Kidney (tissue), 14 donors: ENCODE results near the gene RASA3. TPM values are rescaled to one million over a fixed set of nuclear protein-coding genes. Genes with fewer than 3 reads are reported as not detected.
A peak's percentile ranks its signal among the peaks of the same experiment; 100 is the strongest.

Experiments used
- DNase-seq, 5 donors: peaks; one replicate each; pipeline ENCODE4 v3.0.0-alpha.2; 2013 to 2020
- FAIRE-seq: peaks from 2 replicates; lab custom pipeline; 2012; peaks lifted over from hg19 to GRCh38; lab: Jason Lieb, UNC
- H3K27ac ChIP-seq, 2 donors: one replicate each; pipeline ENCODE4 v1.7.0; 2013; ENCODE audit warnings: low read depth in 2 of 2, low read length in 2 of 2, inconsistent platforms in 1 of 2
- H3K27me3 ChIP-seq: one replicate; pipeline ENCODE4 v1.7.1; 2013; ENCODE audit warnings: low read length, inconsistent platforms; ENCODE audit not compliant: control insufficient read depth, insufficient read depth
- H3K36me3 ChIP-seq, 3 donors: one replicate each; pipeline versions ENCODE4 v1.7.0 to v1.7.1; 2013; ENCODE audit warnings: low read length in 3 of 3, control low read depth in 1 of 3, inconsistent platforms in 1 of 3; ENCODE audit not compliant: insufficient read depth in 3 of 3, control insufficient read depth in 2 of 3
- H3K4me1 ChIP-seq, 3 donors: one replicate each; pipeline versions ENCODE4 v1.7.0 to v1.7.1; 2013; ENCODE audit warnings: low read length in 3 of 3, inconsistent platforms in 1 of 3, low read depth in 1 of 3; ENCODE audit not compliant: control insufficient read depth in 2 of 3, insufficient read depth in 2 of 3
- H3K4me3 ChIP-seq, 3 donors: one replicate each; pipeline versions ENCODE4 v1.7.0 to v1.8.1; 2013; ENCODE audit warnings: low read length in 3 of 3, control low read depth in 1 of 3, inconsistent platforms in 1 of 3
- H3K9ac ChIP-seq, 3 donors: one replicate each; pipeline versions ENCODE4 v1.7.0 to v1.7.1; 2013; ENCODE audit warnings: low read length in 3 of 3, control low read depth in 1 of 3, inconsistent platforms in 1 of 3
- H3K9me3 ChIP-seq, 3 donors: one replicate each; pipeline versions ENCODE4 v1.7.0 to v1.7.1; 2013; ENCODE audit warnings: low read length in 3 of 3, control low read depth in 1 of 3, inconsistent platforms in 1 of 3; ENCODE audit not compliant: control insufficient read depth in 2 of 3, insufficient read depth in 1 of 3
- CTCF ChIP-seq: IDR thresholded peaks from 3 replicates; pipeline ENCODE4 v1.5.1; 2012; ENCODE audit warnings: mild to moderate bottlenecking, moderate library complexity, borderline replicate concordance; ENCODE audit not compliant: insufficient read depth; ENCODE audit errors: extremely low read depth
- intact Hi-C: fragments of 100-400 bp; cut with DNase I; formaldehyde crosslinking; loops from one replicate; pipeline ENCODE4 v1.11.1; 2022
- polyA plus RNA-seq: library from polyadenylated mRNA; stranded (reverse); fragments of 350-450 nt; fragmentation: Illumina TruSeq; extraction: RNeasy Lipid Tissue Mini Kit (QIAGEN cat#74804); gene quantifications from one replicate; pipeline ENCODE4 v1.2.3, GENCODE V29; 2014; ENCODE audit warnings: low read depth, low replicate concordance; ENCODE audit not compliant: insufficient read depth
- total RNA-seq: library from RNA; stranded (reverse); fragmentation: NEBNext Ultra II Directional; extraction: Animal tissue kit (Norgen Biotek cat#: 25700); gene quantifications from one replicate; pipeline ENCODE4 v1.2.1, GENCODE V29; 2021
- donor health status: control.
- donor health status: control.
- donor health status: control.
- donor health status: control.
- donor health status: control.
- donor health status: DM: yes; HTN: yes; CAD: no.
- donor health status: Normal renal cell carcinoma (clear cell type).

Gene RASA3
- total and polyA plus RNA-seq, 2 donors from 2014 or later, result 4.2 to 28.8 TPM

- intact Hi-C loops, result no loop called here
- Histone ChIP-seq H3K27me3 (no peaks in the 10 kb centered on the region), H3K9me3 (no peaks in the 10 kb centered on the region), H3K36me3 (no peaks in the 10 kb centered on the region), H3K27ac (no peak overlapping the region), H3K4me1 (peaks cover 3 to 27% (median 19%) of the 10 kb centered on the region in 3 donors), H3K4me3 (no peak overlapping the region), H3K9ac (no peak overlapping the region)
- DNase-seq (peak in 1 of 5 donors; percentile 36), FAIRE-seq (no peak)
- TF ChIP-seq CTCF, result no peak
Observed at GRCh38 chr13:114124431-114124830, 8.0 kb downstream of the RASA3 start.

GRCh38 chr13:114123876-114124275 is 8.5 kb downstream of the RASA3 start:
- H3K9ac ChIP-seq, result no peak overlapping the region
- intact Hi-C loops, result no loop called here
- no peak for DNase-seq
- FAIRE-seq, result no peak
- no peaks in the 10 kb centered on the region for H3K27me3 ChIP-seq
- no peak overlapping the region for H3K4me3 ChIP-seq
- no peak for TF ChIP-seq CTCF
- peaks cover 0 to 22% (median 19%) of the 10 kb centered on the region in 3 donors for H3K4me1 ChIP-seq
- no peaks in the 10 kb centered on the region for H3K9me3 ChIP-seq
- H3K27ac ChIP-seq, result no peak overlapping the region
- no peaks in the 10 kb centered on the region for H3K36me3 ChIP-seq

- H3K9ac ChIP-seq, result no peak overlapping the region
- no peaks in the 10 kb centered on the region for H3K27me3 ChIP-seq
- no peaks in the 10 kb centered on the region for H3K36me3 ChIP-seq
- TF ChIP-seq CTCF, result no peak
- H3K9me3 ChIP-seq, result no peaks in the 10 kb centered on the region
- no peak overlapping the region for H3K27ac ChIP-seq
- peaks cover 0 to 21% (median 16%) of the 10 kb centered on the region in 3 donors for H3K4me1 ChIP-seq
- DNase-seq, result peak in 1 of 5 donors; percentile 59
- FAIRE-seq, result no peak
- H3K4me3 ChIP-seq, result no peak overlapping the region
- intact Hi-C loops, result no loop called here
Observed at GRCh38 chr13:114123448-114123847, 9.0 kb downstream of the RASA3 start.

- no peak for TF ChIP-seq CTCF
- Histone ChIP-seq H3K27ac (no peak overlapping the region), H3K27me3 (no peaks in the 10 kb centered on the region), H3K9me3 (no peaks in the 10 kb centered on the region), H3K36me3 (no peaks in the 10 kb centered on the region), H3K4me3 (no peak overlapping the region), H3K4me1 (peaks cover 0 to 18% (median 9%) of the 10 kb centered on the region in 3 donors), H3K9ac (no peak overlapping the region)
- DNase-seq (peak in 1 of 5 donors; percentile 76), FAIRE-seq (no peak)
- intact Hi-C loops, result no loop called here
Observed at GRCh38 chr13:114122591-114123211, 9.7 kb downstream of the RASA3 start.
